Measurements from ENCODE around the gene CBL.

The CBL gene

GRCh38 chr11:119258983-119259382, 52.8 kb downstream of the CBL start:
- Histone ChIP-seq H3K9me2 (replicated peaks; ENCODE audit: low read depth, low read length) (no peaks in the 10 kb centered on the region), H3K9me3 (ENCODE audit: insufficient read depth, low read depth, low read length) (no peaks in the 10 kb centered on the region), H3K4me3 (ENCODE audit: low read length, poor library complexity, severe bottlenecking) (no peak overlapping the region), H3K79me2 (ENCODE audit: insufficient read depth, low read length) (peaks cover 57% of the 10 kb centered on the region), H2AFZ (ENCODE audit: low read length) (no peak overlapping the region), H3F3A (ENCODE audit: low read depth) (0 out of 2 replicates have a peak, but pooled peaks cover 4% of the 10 kb centered on the region), H3K36me3 (ENCODE audit: insufficient read depth, low read length) (no peaks in the 10 kb centered on the region), H3K27me3 (ENCODE audit: insufficient read depth, low read length, poor library complexity, severe bottlenecking) (no peaks in the 10 kb centered on the region), H3K9ac (ENCODE audit: low read depth, low read length, poor library complexity, severe bottlenecking) (no peak overlapping the region), H4K20me1 (ENCODE audit: insufficient read depth, low read length, poor library complexity, severe bottlenecking) (no peaks in the 10 kb centered on the region), H3K4me2 (ENCODE audit: low read depth, low read length, poor library complexity, severe bottlenecking) (no peak overlapping the region), H3K4me1 (ENCODE audit: insufficient read depth, low read length, poor library complexity, severe bottlenecking) (peaks cover 38% of the 10 kb centered on the region)
- no peak for TF ChIP-seq EZH2phosphoT487 (IDR thresholded peaks at IDR 0.05; ENCODE audit: borderline replicate concordance)
- no peak for TF ChIP-seq CTCF (conservative IDR thresholded peaks at IDR 0.05; ENCODE audit: low read length)

GRCh38 chr11:119262668-119263351, 56.7 kb downstream of the CBL start:
- Histone ChIP-seq H3K9me3 (ENCODE audit: insufficient read depth, low read depth, low read length) (no peaks in the 10 kb centered on the region), H3K9ac (ENCODE audit: low read depth, low read length, poor library complexity, severe bottlenecking) (peak overlapping the region; percentile 57), H3K4me1 (ENCODE audit: insufficient read depth, low read length, poor library complexity, severe bottlenecking) (peaks cover 55% of the 10 kb centered on the region), H2AFZ (ENCODE audit: low read length) (no peak overlapping the region), H3K4me2 (ENCODE audit: low read depth, low read length, poor library complexity, severe bottlenecking) (peak overlapping the region; percentile 76), H3K27me3 (ENCODE audit: insufficient read depth, low read length, poor library complexity, severe bottlenecking) (no peaks in the 10 kb centered on the region), H3F3A (ENCODE audit: low read depth) (0 out of 2 replicates have a peak, but pooled peaks cover 4% of the 10 kb centered on the region), H3K4me3 (ENCODE audit: low read length, poor library complexity, severe bottlenecking) (peak overlapping the region; percentile 56), H4K20me1 (ENCODE audit: insufficient read depth, low read length, poor library complexity, severe bottlenecking) (no peaks in the 10 kb centered on the region), H3K36me3 (ENCODE audit: insufficient read depth, low read length) (no peaks in the 10 kb centered on the region), H3K79me2 (ENCODE audit: insufficient read depth, low read length) (peaks cover 86% of the 10 kb centered on the region), H3K9me2 (replicated peaks; ENCODE audit: low read depth, low read length) (no peaks in the 10 kb centered on the region)
- TF ChIP-seq CTCF (conservative IDR thresholded peaks at IDR 0.05; ENCODE audit: low read length), result peak; percentile 41
- no peak for TF ChIP-seq EZH2phosphoT487 (IDR thresholded peaks at IDR 0.05; ENCODE audit: borderline replicate concordance)

GRCh38 chr11:119263352-119263940, 57.3 kb downstream of the CBL start:
- no peak overlapping the region for H2AFZ ChIP-seq (ENCODE audit: low read length)
- no peaks in the 10 kb centered on the region for H3K9me2 ChIP-seq (replicated peaks; ENCODE audit: low read depth, low read length)
- peaks cover 81% of the 10 kb centered on the region for H3K79me2 ChIP-seq (ENCODE audit: insufficient read depth, low read length)
- TF ChIP-seq EZH2phosphoT487 (IDR thresholded peaks at IDR 0.05; ENCODE audit: borderline replicate concordance) (no peak), CTCF (conservative IDR thresholded peaks at IDR 0.05; ENCODE audit: low read length) (no peak)
- H3K4me1 ChIP-seq (ENCODE audit: insufficient read depth, low read length, poor library complexity, severe bottlenecking), result peaks cover 49% of the 10 kb centered on the region
- H3K4me2 ChIP-seq (ENCODE audit: low read depth, low read length, poor library complexity, severe bottlenecking), result peak overlapping the region; percentile 76
- no peaks in the 10 kb centered on the region for H3K36me3 ChIP-seq (ENCODE audit: insufficient read depth, low read length)
- H3K9me3 ChIP-seq (ENCODE audit: insufficient read depth, low read depth, low read length), result no peaks in the 10 kb centered on the region
- H3K27me3 ChIP-seq (ENCODE audit: insufficient read depth, low read length, poor library complexity, severe bottlenecking), result no peaks in the 10 kb centered on the region
- H4K20me1 ChIP-seq (ENCODE audit: insufficient read depth, low read length, poor library complexity, severe bottlenecking), result no peaks in the 10 kb centered on the region
- H3F3A ChIP-seq (ENCODE audit: low read depth), result 0 out of 2 replicates have a peak, but pooled peaks cover 4% of the 10 kb centered on the region
- H3K4me3 ChIP-seq (ENCODE audit: low read length, poor library complexity, severe bottlenecking), result peak overlapping the region; percentile 56
- peak overlapping the region; percentile 57 for H3K9ac ChIP-seq (ENCODE audit: low read depth, low read length, poor library complexity, severe bottlenecking)
